SK-N-SH (cell line): Measurements from ENCODE around the gene GNG4. TPM values are rescaled to one million over a fixed set of nuclear protein-coding genes. Genes with fewer than 3 reads are reported as not detected.

Experiments
- CTCF ChIA-PET: fragments of 300-600, 350-600 bp; formaldehyde crosslinking; extraction: SDS; loops from one replicate; lab custom pipeline; 2021; lab: Yijun Ruan, JAX
- POLR2A ChIA-PET: fragments of 350-600 bp; sonication (Branson Sonifier 250); formaldehyde crosslinking; extraction: SDS; loops from one replicate; lab custom pipeline; 2020; ENCODE audit warnings: antibody characterized with exemption, inconsistent platforms; lab: Yijun Ruan, JAX
- DNase-seq: peaks from one replicate; pipeline ENCODE4 v3.0.0; 2012
- H2AFZ ChIP-seq: fragments of 200-600 bp; sonication (generic); 2 replicates; pipeline ENCODE4 v1.8.1; 2016; ENCODE audit warnings: antibody characterized with exemption, mild to moderate bottlenecking, low read depth
- H3F3A ChIP-seq: fragments of 200-600 bp; sonication (generic); replicated peaks from 2 replicates; pipeline ENCODE3; 2016; ENCODE audit warnings: antibody characterized with exemption, mild to moderate bottlenecking; ENCODE audit not compliant: insufficient read depth
- H3K27ac ChIP-seq, 2 experiments: fragments of 200-500 bp in 1 of 2; fragments of 200-600 bp in 1 of 2; sonication (Bioruptor generic) in 1 of 2; sonication (generic), shearing (Covaris generic) in 1 of 2; 2 replicates each; pipeline versions ENCODE4 v1.5.1 to v1.6.1; 2014 to 2016; ENCODE audit warnings: low read depth in 2 of 2, inconsistent platforms in 1 of 2, low read length in 1 of 2, mild to moderate bottlenecking in 1 of 2, mixed read lengths in 1 of 2
- H3K27me3 ChIP-seq: fragments of 200-600 bp; sonication (generic), shearing (Covaris generic); 2 replicates; pipeline ENCODE4 v1.6.1; 2016; ENCODE audit warnings: mixed run types; ENCODE audit not compliant: insufficient read depth
- H3K36me3 ChIP-seq, 2 experiments: fragments of 200-500 bp in 1 of 2; fragments of 200-600 bp in 1 of 2; sonication (Bioruptor generic) in 1 of 2; sonication (generic) in 1 of 2; replicated peaks in 1 of 2; 2 replicates each; pipeline versions ENCODE3 to v1.5.1; 2014 to 2016; ENCODE audit warnings: low read length in 1 of 2, mild to moderate bottlenecking in 1 of 2; ENCODE audit not compliant: insufficient read depth in 2 of 2, control insufficient read depth in 1 of 2
- H3K4me1 ChIP-seq, 2 experiments: fragments of 200-500 bp in 1 of 2; fragments of 200-600 bp in 1 of 2; sonication (Bioruptor generic) in 1 of 2; sonication (generic), shearing (Covaris generic) in 1 of 2; 2 replicates each; pipeline versions ENCODE4 v1.5.1 to v1.6.1; 2014 to 2016; ENCODE audit warnings: low read depth in 1 of 2, low read length in 1 of 2, mixed run types in 1 of 2; ENCODE audit not compliant: insufficient read depth in 2 of 2, control insufficient read depth in 1 of 2
- H3K4me2 ChIP-seq: fragments of 200-600 bp; sonication (generic), shearing (Covaris generic); 2 replicates; pipeline ENCODE4 v1.6.1; 2017; ENCODE audit warnings: mixed run types
- H3K4me3 ChIP-seq, 2 experiments: fragments of 200-500 bp in 1 of 2; fragments of 200-600 bp in 1 of 2; sonication (Bioruptor generic) in 1 of 2; sonication (generic), shearing (Covaris generic) in 1 of 2; 2 replicates each; pipeline versions ENCODE4 v1.5.1 to v1.8.1; 2014 to 2016; ENCODE audit warnings: low read depth in 2 of 2, inconsistent platforms in 1 of 2, low read length in 1 of 2, mild to moderate bottlenecking in 1 of 2, mixed read lengths in 1 of 2, moderate library complexity in 1 of 2
- H3K79me2 ChIP-seq: fragments of 200-600 bp; sonication (generic); 2 replicates; pipeline ENCODE4 v1.8.1; 2017; ENCODE audit warnings: mild to moderate bottlenecking; ENCODE audit not compliant: insufficient read depth
- H3K9ac ChIP-seq: fragments of 200-600 bp; sonication (generic); 2 replicates; pipeline ENCODE4 v1.6.1; 2017; ENCODE audit warnings: mixed run types
- H3K9me2 ChIP-seq: fragments of 200-600 bp; sonication (generic); 2 replicates; pipeline ENCODE4 v1.6.1; 2017; ENCODE audit warnings: mixed run types
- H3K9me3 ChIP-seq: fragments of 200-600 bp; sonication (generic); 2 replicates; pipeline ENCODE4 v1.6.1; 2017; ENCODE audit warnings: mixed run types, mild to moderate bottlenecking, moderate library complexity
- H4K20me1 ChIP-seq: fragments of 200-600 bp; sonication (generic); 2 replicates; pipeline ENCODE4 v1.6.1; 2017; ENCODE audit warnings: mild to moderate bottlenecking, mixed run types; ENCODE audit not compliant: insufficient read depth
- CHD2 ChIP-seq: fragments of 150-350 bp; IDR thresholded peaks from 2 replicates; pipeline ENCODE4 v1.6.1; 2018; ENCODE audit warnings: low read length; ENCODE audit not compliant: partially characterized antibody
- CTCF ChIP-seq: fragments of 200-600 bp; sonication (generic); IDR thresholded peaks from 2 replicates; pipeline ENCODE4 v1.6.1; 2017; ENCODE audit warnings: antibody characterized with exemption, mild to moderate bottlenecking, moderate library complexity
- ELF1 ChIP-seq: IDR thresholded peaks from 2 replicates; pipeline ENCODE4 v1.4.0; 2012
- EZH2phosphoT487 ChIP-seq: fragments of 200-600 bp; sonication (generic); IDR thresholded peaks from 2 replicates; pipeline ENCODE4 v1.6.1; 2017; ENCODE audit warnings: low read depth, mixed run types, mild to moderate bottlenecking, antibody characterized with exemption, moderate library complexity, borderline replicate concordance
- GABPA ChIP-seq: IDR thresholded peaks from 2 replicates; pipeline ENCODE4 v1.4.0; 2012; ENCODE audit warnings: low read depth, mild to moderate bottlenecking
- JUND ChIP-seq: IDR thresholded peaks from 2 replicates; pipeline ENCODE4 v1.4.0; 2012
- MAX ChIP-seq: IDR thresholded peaks from 2 replicates; pipeline ENCODE4 v1.4.0; 2012; ENCODE audit warnings: low read depth
- MEF2A ChIP-seq: IDR thresholded peaks from 2 replicates; pipeline ENCODE4 v1.4.0; 2012; ENCODE audit warnings: low read depth, borderline replicate concordance
- MXI1 ChIP-seq: IDR thresholded peaks from 2 replicates; pipeline ENCODE4 v1.6.1; 2012; ENCODE audit warnings: mild to moderate bottlenecking, low read depth, low read length, improper control_type of control experiment
- NRF1 ChIP-seq: IDR thresholded peaks from 2 replicates; pipeline ENCODE4 v1.6.1; 2012; ENCODE audit warnings: low read depth, mild to moderate bottlenecking, low read length
- RCOR1 ChIP-seq: fragments of 150-350 bp; IDR thresholded peaks from 2 replicates; pipeline ENCODE4 v1.6.1; 2017; ENCODE audit warnings: antibody characterized with exemption, low read length
- REST ChIP-seq: IDR thresholded peaks from 2 replicates; pipeline ENCODE4 v1.6.1; 2012; ENCODE audit warnings: mild to moderate bottlenecking, low read depth, low read length, moderate library complexity
- RXRA ChIP-seq: IDR thresholded peaks from 2 replicates; pipeline ENCODE4 v1.4.0; 2012; ENCODE audit warnings: low read depth, mild to moderate bottlenecking, borderline replicate concordance
- TAF1 ChIP-seq: IDR thresholded peaks from 2 replicates; pipeline ENCODE4 v1.6.1; 2012; ENCODE audit warnings: low read depth, mild to moderate bottlenecking, low read length, moderate library complexity, borderline replicate concordance
- WGBS: methylation state at CpG from one replicate; pipeline ENCODE4 v1.1.6; 2017; ENCODE audit warnings: low lambda C conversion rate; 5-methylcytosine and 5-hydroxymethylcytosine counted together
- polyA plus RNA-seq, 3 experiments: library from polyadenylated mRNA; depleted of rRNA; stranded (reverse); fragments of >200 nt; gene quantifications; 2 replicates each; pipeline ENCODE4 v1.2.3, GENCODE V29; 2012

GNG4 gene
- polyA plus RNA-seq, 1 of the 3 experiments (the other 2 are of a cell fraction): 1.6 TPM

GRCh38 chr1:235652364-235652763, 2.8 kb upstream of the GNG4 start:
- no peak for TF ChIP-seq ELF1
- no peak for TF ChIP-seq JUND
- TF ChIP-seq REST: no peak
- TF ChIP-seq NRF1: no peak
- TF ChIP-seq MXI1: no peak
- TF ChIP-seq MEF2A: no peak
- TF ChIP-seq TAF1: no peak
- TF ChIP-seq CHD2: no peak
- no peak for TF ChIP-seq RCOR1
- no peak for TF ChIP-seq RXRA
- no peak for TF ChIP-seq CTCF
- no peak for TF ChIP-seq GABPA
- TF ChIP-seq MAX: no peak
- TF ChIP-seq EZH2phosphoT487: no peak
- Histone ChIP-seq H3K27me3 (peaks cover 4% of the 10 kb centered on the region; the same call in 1 of the 2 replicates), H3K9me2 (no peaks in the 10 kb centered on the region), H3K79me2 (no peaks in the 10 kb centered on the region), H3K4me1 (peaks cover 0 to 5% of the 10 kb centered on the region in 2 experiments; a peak in 1 of 4 replicates), H3K4me3 (no peak overlapping the region), H2AFZ (no peak overlapping the region), H3K9me3 (no peaks in the 10 kb centered on the region), H3F3A (peaks cover 4% of the 10 kb centered on the region), H4K20me1 (no peaks in the 10 kb centered on the region), H3K27ac (no peak overlapping the region), H3K4me2 (no peak overlapping the region), H3K9ac (no peak overlapping the region), H3K36me3 (no peaks in the 10 kb centered on the region)
- CTCF ChIA-PET: interaction anchor here (0.8 to 1.7 kb wide), 2 partner anchors 9 to 379 kb away, joined by 4 to 5 read pairs; no protein-coding TSS in a partner anchor
- DNase-seq: no peak
- POLR2A ChIA-PET: no interaction called here
- 85% methylated on average over 10 of the region's 11 CpGs for WGBS
